ENCODE measurements around the gene CD180.

The CD180 gene

DNA sequence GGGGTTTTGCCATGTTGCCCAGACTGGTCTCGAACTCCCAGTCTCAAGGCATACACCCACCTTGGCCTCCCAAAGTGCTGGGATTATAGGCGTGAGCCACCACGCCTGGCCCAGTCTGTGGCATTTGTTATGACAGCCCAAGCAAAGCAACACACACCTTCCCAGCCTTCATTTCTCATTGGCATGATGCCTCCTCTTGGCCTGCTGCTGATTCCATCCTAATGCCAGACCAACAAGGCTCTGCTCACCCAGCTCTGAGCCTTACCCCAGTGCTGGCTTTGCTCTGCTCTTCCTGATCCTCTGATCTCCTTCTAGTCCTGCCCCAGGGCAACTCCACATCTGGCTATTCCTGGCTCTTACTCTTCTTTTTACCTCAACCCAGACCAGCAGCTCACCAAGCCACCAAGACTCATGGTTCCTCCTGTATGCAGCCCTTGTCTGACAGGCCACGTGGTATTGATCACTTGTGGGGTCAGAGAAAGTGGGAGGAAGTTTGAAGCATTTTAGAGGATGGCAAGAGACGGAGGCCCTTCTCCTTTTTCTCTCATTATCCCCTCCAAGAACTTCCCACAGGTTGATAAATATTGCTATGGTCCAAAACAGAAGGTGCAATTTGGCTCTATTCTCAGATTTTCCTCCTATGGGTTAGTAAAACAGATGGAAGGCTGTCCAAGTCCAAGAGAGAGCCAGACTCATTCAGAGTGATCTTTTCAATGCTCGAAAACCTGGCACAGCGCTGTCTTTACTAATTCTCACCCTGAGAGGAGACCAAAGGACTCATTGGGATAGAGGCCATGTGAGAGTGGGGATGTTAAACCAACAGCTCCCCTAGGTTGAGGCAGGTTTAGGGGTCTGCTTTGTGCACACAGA, 958 bp downstream of the CD180 start:
- TF ChIP-seq, protein P1, sequence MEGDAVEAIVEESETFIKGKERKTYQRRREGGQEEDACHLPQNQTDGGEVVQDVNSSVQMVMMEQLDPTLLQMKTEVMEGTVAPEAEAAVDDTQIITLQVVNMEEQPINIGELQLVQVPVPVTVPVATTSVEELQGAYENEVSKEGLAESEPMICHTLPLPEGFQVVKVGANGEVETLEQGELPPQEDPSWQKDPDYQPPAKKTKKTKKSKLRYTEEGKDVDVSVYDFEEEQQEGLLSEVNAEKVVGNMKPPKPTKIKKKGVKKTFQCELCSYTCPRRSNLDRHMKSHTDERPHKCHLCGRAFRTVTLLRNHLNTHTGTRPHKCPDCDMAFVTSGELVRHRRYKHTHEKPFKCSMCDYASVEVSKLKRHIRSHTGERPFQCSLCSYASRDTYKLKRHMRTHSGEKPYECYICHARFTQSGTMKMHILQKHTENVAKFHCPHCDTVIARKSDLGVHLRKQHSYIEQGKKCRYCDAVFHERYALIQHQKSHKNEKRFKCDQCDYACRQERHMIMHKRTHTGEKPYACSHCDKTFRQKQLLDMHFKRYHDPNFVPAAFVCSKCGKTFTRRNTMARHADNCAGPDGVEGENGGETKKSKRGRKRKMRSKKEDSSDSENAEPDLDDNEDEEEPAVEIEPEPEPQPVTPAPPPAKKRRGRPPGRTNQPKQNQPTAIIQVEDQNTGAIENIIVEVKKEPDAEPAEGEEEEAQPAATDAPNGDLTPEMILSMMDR (IDR thresholded peaks at IDR 0.05) = no peak
- DNase-seq (ENCODE audit: low spot score) = no peak
- peak overlapping the region; percentile 17 for H3K4me3 ChIP-seq
- peak overlapping the region in 1 of 2 donors; percentile 29 for H3K27ac ChIP-seq

DNA sequence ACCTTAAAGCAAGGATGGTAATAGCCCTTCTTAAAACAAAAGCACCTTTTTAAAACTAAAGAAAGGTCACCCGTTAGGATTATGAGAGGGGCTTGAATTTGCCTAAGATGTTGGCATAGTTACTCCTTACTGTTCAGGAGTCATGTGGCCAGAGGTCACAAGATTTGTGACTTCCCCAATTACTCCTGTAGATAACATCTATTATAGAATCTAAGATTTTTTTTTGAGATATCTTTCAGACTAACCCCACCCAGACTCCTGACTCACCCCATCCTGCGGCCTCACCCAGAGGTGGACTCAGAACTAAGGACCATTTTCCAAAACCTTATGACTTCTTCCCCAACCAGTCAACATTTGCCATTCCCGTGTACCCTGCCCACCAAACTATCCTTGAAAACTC, 2.4 kb downstream of the CD180 start:
- H3K27ac ChIP-seq = peak overlapping the region in 1 of 2 donors; percentile 65
- no peak overlapping the region for H3K4me3 ChIP-seq

DNA sequence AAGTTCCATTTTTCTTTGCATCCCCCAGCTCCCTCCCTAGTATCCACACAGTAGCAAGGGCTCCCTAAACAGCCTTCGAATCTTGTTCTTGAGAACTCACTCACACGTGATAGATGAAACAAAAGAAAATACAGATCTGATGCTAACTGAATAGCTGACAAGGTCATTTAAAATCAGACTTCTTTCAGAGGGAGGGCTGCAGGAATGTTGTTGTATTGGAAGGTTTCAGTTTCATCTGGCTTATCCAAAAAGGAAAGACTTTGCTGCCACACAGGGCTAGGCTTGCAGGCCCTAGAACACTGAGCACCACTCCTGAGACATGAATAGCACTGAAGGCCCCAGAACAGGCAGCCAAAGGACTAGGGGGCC, 3.2 kb downstream of the CD180 start:
- Histone ChIP-seq H3K4me3 (no peak overlapping the region), H3K27ac (peak overlapping the region in 1 of 2 donors; percentile 65)
- TF ChIP-seq, protein P1 (IDR thresholded peaks at IDR 0.05) = no peak
- DNase-seq (ENCODE audit: low spot score) = no peak

More for the DNA sequence above, 2.4 kb downstream of the CD180 start:
- DNase-seq (ENCODE audit: low spot score) = no peak
- TF ChIP-seq, protein P1 (IDR thresholded peaks at IDR 0.05) = no peak

DNA sequence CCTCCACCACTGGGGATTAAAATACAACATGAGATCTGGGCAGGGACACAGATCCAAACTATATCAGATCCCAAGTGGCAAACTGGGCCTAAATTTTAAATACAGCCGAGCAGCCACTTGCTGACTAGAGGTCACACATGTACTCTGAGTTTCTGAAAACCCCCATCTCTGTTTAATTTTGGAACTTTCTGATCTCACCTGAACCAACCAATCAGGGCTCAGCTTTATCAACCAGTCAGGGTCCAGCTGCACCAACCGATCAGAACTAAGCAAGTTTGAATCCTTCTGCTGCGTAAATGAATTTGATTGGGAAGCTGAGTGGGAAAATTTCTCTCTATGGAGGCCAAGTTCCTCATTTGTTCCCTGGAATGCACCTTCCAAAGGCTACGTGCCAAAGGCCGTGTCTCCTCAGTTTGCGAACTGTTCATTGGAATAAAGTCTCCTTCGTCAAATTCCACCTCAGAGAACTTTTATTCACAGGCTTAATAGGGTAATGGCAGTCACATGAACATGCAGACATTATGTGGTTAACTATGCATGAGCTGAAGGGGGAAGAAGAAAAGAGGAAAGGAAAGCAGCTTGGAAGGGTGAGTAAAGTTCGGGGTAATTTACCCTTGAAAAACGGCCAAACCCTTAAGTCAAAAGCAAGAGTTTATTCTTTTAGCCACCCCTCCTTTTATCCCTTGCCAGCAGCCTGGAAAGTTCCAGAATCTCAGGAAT, 3.7 kb downstream of the CD180 start:
- no peak for DNase-seq (ENCODE audit: low spot score)
- TF ChIP-seq, protein P1 (IDR thresholded peaks at IDR 0.05) = no peak
- Histone ChIP-seq H3K27ac (peak overlapping the region in 1 of 2 donors; percentile 65), H3K4me3 (no peak overlapping the region)

DNA sequence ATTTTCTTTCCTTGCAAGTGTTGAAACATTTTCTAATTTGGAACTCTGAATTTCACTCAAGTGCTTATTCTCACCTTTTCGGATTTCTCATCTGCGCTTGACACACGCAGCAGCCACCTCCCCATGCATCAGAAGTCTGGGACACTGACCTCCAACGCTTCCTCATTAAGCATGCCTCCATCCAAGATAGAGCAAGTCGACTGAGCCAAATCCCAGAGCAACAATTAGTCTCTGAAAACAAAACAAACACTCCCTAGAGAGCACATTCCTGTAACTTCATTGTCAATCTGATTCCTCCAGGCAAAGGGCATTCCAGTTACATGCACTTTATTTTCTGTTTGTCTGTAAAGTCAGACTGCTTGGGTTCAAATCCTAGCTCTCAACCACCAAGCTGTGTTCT, 5.7 kb downstream of the CD180 start:
- Histone ChIP-seq H3K4me3 (no peak overlapping the region), H3K27ac (no peak overlapping the region)
- TF ChIP-seq, protein P1 (IDR thresholded peaks at IDR 0.05) = no peak
- DNase-seq (ENCODE audit: low spot score) = no peak

DNA sequence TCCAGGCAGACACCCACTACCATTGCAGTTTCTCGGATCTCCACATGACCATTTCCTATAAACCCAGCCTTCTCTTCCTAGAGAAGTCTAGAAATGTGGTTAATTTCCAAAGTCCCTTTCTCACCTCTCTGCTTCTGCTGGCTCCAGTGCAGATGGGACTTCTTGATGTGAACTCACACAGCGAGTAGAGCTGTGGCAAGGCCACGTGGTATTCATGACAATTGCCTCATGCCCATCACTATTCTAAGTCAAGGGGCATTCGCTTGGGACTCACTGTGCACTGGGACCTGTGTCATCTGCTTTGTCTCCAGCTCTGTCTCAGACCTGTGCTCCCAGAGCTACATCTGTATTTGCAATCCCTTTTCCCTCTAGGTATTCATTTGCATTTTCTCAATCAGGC, 6.2 kb downstream of the CD180 start:
- H3K4me3 ChIP-seq = no peak overlapping the region
- no peak for DNase-seq (ENCODE audit: low spot score)
- no peak overlapping the region for H3K27ac ChIP-seq
- TF ChIP-seq, protein P1 (IDR thresholded peaks at IDR 0.05) = no peak
